Right ventricle myocardium superior (tissue), 1 donor: Measurements from ENCODE around the gene MTR. TPM values are rescaled to one million over a fixed set of nuclear protein-coding genes. Genes with fewer than 3 reads are reported as not detected.

Experiments used
- ATAC-seq: fragments of 200-7000 bp; cut with Tn5 transposase; one replicate; pipeline ENCODE4 v1.9.1; 2020; ENCODE audit warnings: mild to moderate bottlenecking; ENCODE audit not compliant: poor library complexity
- DNase-seq: peaks from one replicate; pipeline ENCODE4 v3.0.0-alpha.2; 2020
- intact Hi-C: fragments of 100-400 bp; cut with DNase I; formaldehyde crosslinking; loops from one replicate; pipeline ENCODE4 v1.11.2; 2022
- total RNA-seq: library from RNA; stranded (reverse); fragmentation: NEBNext Ultra II Directional; extraction: Animal tissue kit (Norgen Biotek cat#: 25700); gene quantifications from one replicate; pipeline ENCODE4 v1.2.1, GENCODE V29; 2021
- donor health status: DM: no; HTN: yes; CAD: no; lungs with severe emphysema.

The MTR gene
- total RNA-seq, 1 donor from 2014 or later = 47.2 TPM

DNA sequence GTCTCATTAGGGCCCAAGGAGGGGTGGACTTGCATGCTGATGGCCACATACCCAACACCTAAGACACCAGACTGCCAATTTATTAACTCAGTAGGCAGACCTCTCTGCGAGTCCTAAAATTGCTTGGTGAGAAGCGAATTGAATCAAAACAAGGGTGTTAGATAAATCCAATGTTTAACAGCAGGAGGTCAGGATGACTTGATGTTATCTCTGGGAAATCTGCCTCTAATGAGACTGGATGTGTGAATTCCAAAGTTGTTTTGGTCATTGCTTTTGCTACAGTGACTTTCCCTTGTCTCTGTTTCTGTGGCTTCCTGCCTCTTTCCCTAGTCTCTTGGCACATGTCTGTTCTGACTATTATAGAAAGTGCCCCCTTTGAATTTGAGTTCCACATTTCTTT is 20.8 kb downstream of the MTR start:
- ATAC-seq = no peak
- intact Hi-C loops = no loop called here

GRCh38 chr1:236819856-236820255 is 24.8 kb downstream of the MTR start:
- intact Hi-C loops = no loop called here
- ATAC-seq = no peak
- no peak for DNase-seq

More for the DNA sequence above, 20.8 kb downstream of the MTR start:
- DNase-seq = no peak

DNA sequence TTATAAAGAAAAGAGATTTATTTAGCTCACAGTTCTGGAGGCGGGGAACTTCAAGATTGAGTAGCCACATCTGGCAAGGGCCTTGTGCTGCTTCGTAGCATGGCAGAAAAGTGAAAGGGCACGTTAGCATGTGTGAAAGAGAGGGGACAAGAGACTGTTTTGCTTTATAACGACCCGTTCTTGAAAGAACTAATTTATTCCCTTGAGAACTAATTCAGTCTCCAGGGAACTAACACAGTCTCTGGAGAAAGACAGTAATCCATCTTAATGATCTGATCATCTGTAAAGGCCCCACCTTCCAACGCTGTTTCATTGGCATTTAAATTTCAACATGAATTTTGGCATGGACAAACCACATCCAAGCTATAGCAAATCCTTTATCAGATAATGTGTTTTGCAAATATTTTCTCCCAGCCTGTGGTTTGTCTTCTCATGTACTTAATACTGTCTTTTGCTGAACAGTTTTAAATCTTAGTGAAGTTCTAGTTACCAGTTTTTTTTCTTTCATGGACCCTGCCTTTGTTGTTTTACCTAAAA is 26.1 kb downstream of the MTR start:
- intact Hi-C loops = no loop called here
- DNase-seq (no peak), ATAC-seq (no peak)

DNA sequence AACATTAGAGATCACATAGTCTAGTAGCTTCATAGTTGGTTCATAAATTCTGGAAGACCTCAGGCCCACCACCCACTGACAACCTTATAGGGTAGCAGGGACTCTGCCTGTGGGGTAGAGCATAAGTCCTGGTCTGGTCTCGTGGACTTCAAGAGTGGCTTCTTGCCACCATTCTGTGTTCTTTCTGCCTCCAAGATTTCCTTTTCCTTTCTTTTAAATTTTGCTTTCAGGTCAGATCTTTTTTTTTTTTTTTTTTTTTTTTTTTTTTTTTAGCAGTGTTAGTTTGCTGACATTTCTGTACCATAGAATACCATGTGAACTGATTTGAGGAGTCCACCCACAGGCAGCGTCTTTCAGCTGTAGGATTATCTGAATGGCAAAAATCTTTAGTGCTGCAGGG is 28.5 kb downstream of the MTR start:
- no peak for DNase-seq
- no peak for ATAC-seq
- intact Hi-C loops = no loop called here

DNA sequence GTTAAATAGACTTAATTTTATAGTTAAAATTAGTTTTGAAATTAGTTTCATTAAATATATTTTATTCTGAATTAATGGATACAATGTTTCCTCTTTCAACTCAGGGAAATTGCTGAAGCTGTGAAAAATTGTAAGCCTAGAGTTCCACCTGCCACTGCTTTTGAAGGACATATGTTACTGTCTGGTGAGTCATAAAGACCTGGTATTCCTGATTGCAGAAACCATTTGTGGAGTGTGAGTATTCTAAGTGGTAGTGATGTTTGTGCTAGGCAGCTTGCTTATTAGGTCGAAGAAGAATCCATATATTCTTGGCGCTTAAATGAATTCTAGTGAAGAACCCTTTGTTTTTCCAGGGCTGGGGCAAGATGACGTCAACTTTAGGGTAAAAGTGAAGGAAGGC is 34.0 kb downstream of the MTR start:
- intact Hi-C loops = no loop called here
- no peak for ATAC-seq
- DNase-seq = no peak

DNA sequence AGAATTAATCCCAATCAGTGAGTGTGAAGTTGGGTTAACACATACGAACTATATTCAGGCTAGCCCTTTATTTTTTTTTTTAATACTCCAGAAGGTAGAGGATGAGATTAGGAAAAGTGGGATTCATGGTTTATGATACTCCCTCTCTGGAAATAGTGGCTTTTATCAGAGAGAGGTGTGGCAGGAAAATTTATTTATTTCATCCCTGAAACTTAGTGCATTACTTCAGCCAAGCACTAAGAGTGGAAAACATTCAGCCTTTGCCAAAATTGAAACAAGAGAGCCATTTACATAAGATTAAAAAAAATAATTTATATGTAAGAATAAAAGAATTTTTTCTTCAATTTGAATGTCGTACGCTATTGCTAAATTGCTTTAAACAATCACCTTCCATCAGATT is 35.0 kb downstream of the MTR start:
- intact Hi-C loops = no loop called here
- ATAC-seq = peak; percentile 55
- no peak for DNase-seq

- DNase-seq = peak; percentile 68
Measured at GRCh38 chr1:236830560-236830959, 35.5 kb downstream of the MTR start.

DNA sequence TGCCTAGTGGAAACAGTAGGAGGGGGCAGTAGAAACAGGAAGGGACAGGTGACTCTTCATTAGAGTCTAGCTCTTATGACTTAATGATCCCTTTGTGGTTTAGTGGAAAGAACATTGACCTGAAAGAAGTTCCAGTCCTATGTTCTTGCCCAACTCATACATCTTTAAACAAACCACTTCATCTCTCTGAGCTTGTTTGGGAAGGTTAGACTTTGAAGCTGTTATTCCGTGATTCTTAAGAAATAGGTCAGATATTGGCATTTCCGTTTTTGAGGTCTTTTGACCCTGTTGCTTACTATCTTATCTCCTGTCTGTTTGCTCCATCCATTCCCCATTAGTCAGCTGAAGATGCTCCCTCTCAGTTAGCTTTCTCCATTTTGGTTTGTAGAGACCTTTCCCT is 38.5 kb downstream of the MTR start:
- intact Hi-C loops = no loop called here
- DNase-seq = no peak
- ATAC-seq = no peak

More at GRCh38 chr1:236830560-236830959, 35.5 kb downstream of the MTR start:
- ATAC-seq = peak; percentile 92
- intact Hi-C loops = no loop called here

DNA sequence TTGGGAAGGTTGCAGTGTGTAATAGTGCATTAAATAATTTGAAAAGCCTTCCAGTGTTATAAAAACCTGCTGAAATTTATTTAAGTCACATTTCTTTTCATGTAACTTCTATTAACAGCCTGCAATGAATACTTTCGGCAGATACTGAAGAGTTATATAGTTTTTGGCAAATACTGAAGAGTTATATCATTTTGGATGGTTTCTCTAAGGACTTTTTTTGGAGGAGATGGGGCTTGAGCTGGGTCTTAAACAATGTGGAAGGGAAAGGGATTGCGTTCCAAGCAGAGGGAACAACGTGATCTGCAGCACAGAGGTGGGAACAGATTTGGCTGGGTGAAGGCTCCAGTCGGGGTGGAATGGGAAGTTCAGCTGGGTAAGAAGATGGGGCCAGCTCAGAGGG is 39.8 kb downstream of the MTR start:
- ATAC-seq = no peak
- no peak for DNase-seq
- intact Hi-C loops = no loop called here

DNA sequence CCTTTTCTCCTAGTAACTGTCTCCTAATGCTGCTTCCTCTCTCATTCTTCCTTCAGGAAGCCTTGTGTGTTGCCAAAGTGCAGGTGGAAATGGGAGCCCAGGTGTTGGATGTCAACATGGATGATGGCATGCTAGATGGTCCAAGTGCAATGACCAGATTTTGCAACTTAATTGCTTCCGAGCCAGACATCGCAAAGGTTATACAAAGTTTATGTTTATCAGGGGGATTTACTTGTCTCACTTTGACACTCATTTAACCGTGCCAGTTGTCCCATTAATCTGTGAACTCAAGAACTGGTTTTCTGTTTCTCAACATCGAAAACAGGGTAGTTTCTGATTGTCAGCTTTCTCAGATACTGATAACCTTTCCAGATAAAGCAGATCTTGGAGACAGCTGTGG is 40.4 kb downstream of the MTR start:
- no peak for DNase-seq
- intact Hi-C loops = no loop called here
- no peak for ATAC-seq

- ATAC-seq = no peak
- intact Hi-C loops = no loop called here
Measured at GRCh38 chr1:236836157-236836556, 41.1 kb downstream of the MTR start.

GRCh38 chr1:236837115-236837514 is 42.0 kb downstream of the MTR start:
- intact Hi-C loops = no loop called here
- ATAC-seq (no peak), DNase-seq (no peak)

More at GRCh38 chr1:236836157-236836556, 41.1 kb downstream of the MTR start:
- DNase-seq = no peak

GRCh38 chr1:236837897-236838296 is 42.8 kb downstream of the MTR start:
- DNase-seq = no peak
- intact Hi-C loops = no loop called here
- no peak for ATAC-seq

DNA sequence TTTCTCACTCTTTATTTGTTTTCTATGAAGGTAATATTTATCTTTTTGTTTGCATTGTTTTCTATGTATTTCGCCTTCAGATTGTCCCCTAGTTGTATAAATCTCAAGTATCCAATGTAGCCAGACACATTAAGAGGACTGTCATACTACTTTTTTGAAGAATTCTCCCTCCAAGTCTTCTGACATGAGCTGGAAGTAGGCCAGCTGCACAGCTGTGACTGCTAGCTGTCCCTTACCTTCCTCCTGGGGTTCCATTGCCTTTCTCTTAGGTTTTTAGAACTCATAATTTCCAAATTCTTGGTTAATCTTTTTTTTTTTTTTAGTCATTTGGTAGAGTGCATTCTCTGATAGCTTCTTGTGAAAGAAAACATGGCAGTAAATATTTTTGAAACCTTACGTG is 46.2 kb downstream of the MTR start:
- ATAC-seq (no peak), DNase-seq (no peak)
- intact Hi-C loops = no loop called here

DNA sequence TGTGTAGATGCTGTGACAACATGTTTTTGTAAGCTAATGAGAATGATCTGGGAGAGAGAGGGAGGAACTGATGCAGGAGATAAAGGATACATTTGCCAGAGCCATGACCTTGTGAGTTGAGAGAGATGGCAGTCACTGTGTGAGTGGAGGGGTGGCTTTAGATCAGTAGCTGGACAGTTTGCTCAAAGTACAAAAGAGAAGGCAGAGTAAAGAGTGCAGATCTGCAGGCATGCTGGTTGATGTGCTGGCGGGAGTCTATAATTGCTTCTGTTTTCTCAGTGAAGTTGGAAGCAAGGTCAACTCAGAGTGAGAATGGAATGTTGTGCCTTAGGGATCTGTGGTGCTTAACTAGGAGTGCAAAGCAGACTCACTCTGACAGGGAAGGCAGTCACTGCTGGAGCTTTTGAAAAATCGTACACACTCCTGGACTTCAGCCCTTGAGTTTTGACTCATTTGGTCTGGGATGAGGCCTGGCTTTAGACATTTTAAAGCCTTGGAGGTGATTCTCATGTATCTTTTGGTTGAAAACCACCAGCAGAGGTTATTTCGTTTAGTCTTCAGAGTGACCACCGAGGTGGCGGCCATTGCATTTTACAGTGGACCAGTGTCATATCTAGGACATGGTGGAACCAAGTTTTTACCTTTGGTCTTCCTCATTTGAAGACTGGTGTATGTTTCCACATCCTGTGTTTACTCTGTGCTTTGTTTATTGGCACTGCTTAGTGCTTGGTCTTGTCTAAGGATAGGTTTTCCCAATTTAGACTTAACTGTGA is 49.6 kb downstream of the MTR start:
- ATAC-seq = peak; percentile 87
- intact Hi-C loops = no loop called here
- no peak for DNase-seq

DNA sequence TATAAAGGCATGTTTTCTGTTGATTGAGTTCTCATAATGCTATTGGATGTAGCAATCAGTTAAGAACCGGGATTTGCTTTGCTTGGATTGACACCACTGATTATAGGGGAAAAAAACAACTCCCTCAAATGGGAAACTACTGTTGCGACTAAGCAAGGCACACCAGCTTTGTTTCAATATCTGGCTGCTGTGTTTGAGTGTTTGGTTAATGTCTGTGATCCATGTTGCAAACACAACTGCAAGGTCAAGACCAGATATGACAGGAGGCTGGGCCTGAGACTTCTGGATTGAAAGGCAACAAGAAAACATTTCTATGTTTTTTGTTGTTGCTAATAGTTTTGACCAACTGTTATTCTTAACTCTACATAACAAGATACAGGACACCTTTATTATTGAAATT is 50.7 kb downstream of the MTR start:
- ATAC-seq (peak; percentile 45), DNase-seq (no peak)
- intact Hi-C loops = no loop called here

- DNase-seq (no peak), ATAC-seq (no peak)
- intact Hi-C loops = no loop called here
Measured at GRCh38 chr1:236848274-236848923, 53.3 kb downstream of the MTR start.

GRCh38 chr1:236850077-236850979 is 55.2 kb downstream of the MTR start:
- no peak for ATAC-seq
- intact Hi-C loops = no loop called here
- DNase-seq = no peak

GRCh38 chr1:236851871-236852270 is 56.8 kb downstream of the MTR start:
- DNase-seq (no peak), ATAC-seq (no peak)
- intact Hi-C loops = no loop called here
